ENCODE data around the gene SLC1A2. TPM values are rescaled to one million over a fixed set of nuclear protein-coding genes. Genes with fewer than 3 reads are reported as not detected.

The SLC1A2 gene
- total RNA-seq, 1 experiment from 2014 or later: 0.11 TPM

- TF ChIP-seq EZH2 (IDR thresholded peaks at IDR 0.05; ENCODE audit: borderline replicate concordance, low read depth, low read length, poor library complexity, severe bottlenecking) (no peak), CTCF (conservative IDR thresholded peaks at IDR 0.05; ENCODE audit: low read depth, low read length) (no peak)
- no TSS peak for BruUV-seq (replicated peaks)
- Histone ChIP-seq H3K9me3 (ENCODE audit: low read depth, low read length, poor library complexity, severe bottlenecking) (no peaks in the 10 kb centered on the region), H3K27ac (ENCODE audit: low read depth, low read length, poor library complexity, severe bottlenecking) (no peak overlapping the region), H3K36me3 (ENCODE audit: insufficient read depth, low read length, poor library complexity, severe bottlenecking) (no peaks in the 10 kb centered on the region), H3K4me1 (ENCODE audit: insufficient read depth, low read length, poor library complexity, severe bottlenecking) (no peaks in the 10 kb centered on the region), H3K27me3 (replicated peaks; ENCODE audit: insufficient read depth, low read depth, low read length, poor library complexity) (peaks cover 37% of the 10 kb centered on the region), H3K4me3 (ENCODE audit: low read depth, low read length, poor library complexity, severe bottlenecking) (no peak overlapping the region)
- no peak for DNase-seq (ENCODE audit: low spot score)
- intact Hi-C loops (cut with micrococcal nuclease; ENCODE audit: unreplicated experiment): no loop called here
- CTCF ChIA-PET: no interaction called here
- POLR2A ChIA-PET (ENCODE audit: low non-redundant PET): no interaction called here
These were observed 171.5 kb downstream of the SLC1A2 start for GRCh38 chr11:35247863-35248262.

- Histone ChIP-seq H3K27ac (ENCODE audit: low read depth, low read length, poor library complexity, severe bottlenecking) (no peak overlapping the region), H3K4me3 (ENCODE audit: low read depth, low read length, poor library complexity, severe bottlenecking) (no peak overlapping the region), H3K9me3 (ENCODE audit: low read depth, low read length, poor library complexity, severe bottlenecking) (no peaks in the 10 kb centered on the region), H3K4me1 (ENCODE audit: insufficient read depth, low read length, poor library complexity, severe bottlenecking) (no peaks in the 10 kb centered on the region), H3K36me3 (ENCODE audit: insufficient read depth, low read length, poor library complexity, severe bottlenecking) (no peaks in the 10 kb centered on the region), H3K27me3 (replicated peaks; ENCODE audit: insufficient read depth, low read depth, low read length, poor library complexity) (peaks cover 34% of the 10 kb centered on the region)
- POLR2A ChIA-PET (ENCODE audit: low non-redundant PET): no interaction called here
- TF ChIP-seq CTCF (conservative IDR thresholded peaks at IDR 0.05; ENCODE audit: low read depth, low read length): no peak
- no peak for TF ChIP-seq EZH2 (IDR thresholded peaks at IDR 0.05; ENCODE audit: borderline replicate concordance, low read depth, low read length, poor library complexity, severe bottlenecking)
- intact Hi-C loops (cut with micrococcal nuclease; ENCODE audit: unreplicated experiment): no loop called here
- DNase-seq (ENCODE audit: low spot score): no peak
- CTCF ChIA-PET: no interaction called here
- no TSS peak for BruUV-seq (replicated peaks)
These were observed 171.9 kb downstream of the SLC1A2 start for GRCh38 chr11:35247428-35247827.

- no TSS peak for BruUV-seq (replicated peaks)
- H3K4me3 ChIP-seq (ENCODE audit: low read depth, low read length, poor library complexity, severe bottlenecking): no peak overlapping the region
- no peaks in the 10 kb centered on the region for H3K9me3 ChIP-seq (ENCODE audit: low read depth, low read length, poor library complexity, severe bottlenecking)
- H3K27ac ChIP-seq (ENCODE audit: low read depth, low read length, poor library complexity, severe bottlenecking): no peak overlapping the region
- H3K36me3 ChIP-seq (ENCODE audit: insufficient read depth, low read length, poor library complexity, severe bottlenecking): no peaks in the 10 kb centered on the region
- ChIA-PET POLR2A (ENCODE audit: low non-redundant PET) (no interaction called here), CTCF (no interaction called here)
- H3K4me1 ChIP-seq (ENCODE audit: insufficient read depth, low read length, poor library complexity, severe bottlenecking): no peaks in the 10 kb centered on the region
- peaks cover 32% of the 10 kb centered on the region for H3K27me3 ChIP-seq (replicated peaks; ENCODE audit: insufficient read depth, low read depth, low read length, poor library complexity)
- intact Hi-C loops (cut with micrococcal nuclease; ENCODE audit: unreplicated experiment): no loop called here
- DNase-seq (ENCODE audit: low spot score): no peak
- TF ChIP-seq EZH2 (IDR thresholded peaks at IDR 0.05; ENCODE audit: borderline replicate concordance, low read depth, low read length, poor library complexity, severe bottlenecking) (no peak), CTCF (conservative IDR thresholded peaks at IDR 0.05; ENCODE audit: low read depth, low read length) (no peak)
These were observed 172.6 kb downstream of the SLC1A2 start for GRCh38 chr11:35246745-35247144.
